Uterus (tissue), 4 donors: ENCODE measurements around the gene VSNL1. TPM values are rescaled to one million over a fixed set of nuclear protein-coding genes. Genes with fewer than 3 reads are reported as not detected.

Experiments
- DNase-seq, 2 donors: peaks; one replicate each; pipeline ENCODE4 v3.0.0-alpha.2; 2019 to 2020
- H3K27ac ChIP-seq, 2 donors: fragments of 200-600 bp; sonication (generic); 1 replicate in 1 of 2; 2 replicates in 1 of 2; pipeline ENCODE4 v1.5.1; 2016 to 2018
- H3K27me3 ChIP-seq, 2 donors: fragments of 200-600 bp; sonication (generic); one replicate each; pipeline ENCODE4 v1.5.1; 2018 to 2019; ENCODE audit warnings: control low read depth in 1 of 2
- H3K36me3 ChIP-seq, 2 donors: fragments of 200-600 bp; sonication (generic); one replicate each; pipeline ENCODE4 v1.5.1; 2019; ENCODE audit warnings: control low read depth in 1 of 2
- H3K4me1 ChIP-seq, 2 donors: fragments of 200-600 bp; sonication (generic); one replicate each; pipeline ENCODE4 v1.5.1; 2018 to 2019; ENCODE audit warnings: control low read depth in 1 of 2
- H3K4me3 ChIP-seq, 2 donors: fragments of 200-600 bp; sonication (generic); 1 replicate in 1 of 2; 2 replicates in 1 of 2; pipeline ENCODE4 v1.5.1; 2018 to 2019; ENCODE audit warnings: mild to moderate bottlenecking in 1 of 2
- H3K9me3 ChIP-seq, 2 donors: fragments of 200-600 bp; sonication (generic); one replicate each; pipeline ENCODE4 v1.5.1; 2019; ENCODE audit warnings: control low read depth in 1 of 2
- CTCF ChIP-seq, 4 experiments: fragments of 200-600 bp in 2 of 4; fragments of 450-650 bp in 2 of 4; sonication (generic) in 2 of 4; IDR thresholded peaks; one replicate each; pipeline ENCODE4 v1.5.1; 2016 to 2019; ENCODE audit warnings: antibody characterized with exemption in 4 of 4, mild to moderate bottlenecking in 2 of 4, moderate library complexity in 1 of 4
- POLR2A ChIP-seq, 2 donors: fragments of 450-650 bp; IDR thresholded peaks; one replicate each; pipeline ENCODE4 v1.6.1; 2016; ENCODE audit warnings: antibody characterized with exemption in 2 of 2, mild to moderate bottlenecking in 1 of 2, moderate library complexity in 1 of 2
- intact Hi-C: fragments of 100-400 bp; cut with DNase I; formaldehyde crosslinking; loops from one replicate; pipeline ENCODE4 v1.15.1; 2023; ENCODE audit warnings: low total_unique reads
- total RNA-seq, 4 donors: library from RNA; depleted of rRNA in 3 of 4; stranded (reverse); fragments of >200 nt in 3 of 4; gene quantifications; one replicate each; pipeline versions ENCODE4 v1.1.0 to v1.2.4, GENCODE V29; 2014 to 2023
- donor health status: DM: yes; HTN: yes; CAD: no.

VSNL1 gene
- total RNA-seq, 4 donors from 2014 or later = 0.29 to 1.8 (median 0.61) TPM; not detected in 1

- intact Hi-C loops = no loop called here
- H3K27ac ChIP-seq = no peak overlapping the region
- no peak overlapping the region for H3K4me3 ChIP-seq
- TF ChIP-seq POLR2A (IDR thresholded peaks at IDR 0.05) = no peak
- no peak for TF ChIP-seq CTCF (IDR thresholded peaks at IDR 0.05)
- DNase-seq = no peak
- no peaks in the 10 kb centered on the region for H3K27me3 ChIP-seq
- no peaks in the 10 kb centered on the region for H3K9me3 ChIP-seq
- H3K4me1 ChIP-seq = no peaks in the 10 kb centered on the region
- H3K36me3 ChIP-seq = no peaks in the 10 kb centered on the region
Measured at GRCh38 chr2:17604050-17604449, 63.6 kb downstream of the VSNL1 start.

GRCh38 chr2:17605696-17606095, 65.2 kb downstream of the VSNL1 start:
- DNase-seq = no peak

GRCh38 chr2:17606851-17607250, 66.4 kb downstream of the VSNL1 start:
- Histone ChIP-seq H3K36me3 (no peaks in the 10 kb centered on the region), H3K27me3 (no peaks in the 10 kb centered on the region), H3K4me1 (no peaks in the 10 kb centered on the region), H3K9me3 (no peaks in the 10 kb centered on the region), H3K27ac (no peak overlapping the region), H3K4me3 (no peak overlapping the region)
- DNase-seq = no peak
- intact Hi-C loops = no loop called here
- no peak for TF ChIP-seq CTCF (IDR thresholded peaks at IDR 0.05)

More at GRCh38 chr2:17605696-17606095, 65.2 kb downstream of the VSNL1 start:
- no peaks in the 10 kb centered on the region for H3K9me3 ChIP-seq
- no peak overlapping the region for H3K27ac ChIP-seq
- no peak for TF ChIP-seq CTCF (IDR thresholded peaks at IDR 0.05)
- no peak for TF ChIP-seq POLR2A (IDR thresholded peaks at IDR 0.05)
- H3K4me3 ChIP-seq = no peak overlapping the region
- H3K36me3 ChIP-seq = no peaks in the 10 kb centered on the region
- H3K4me1 ChIP-seq = no peaks in the 10 kb centered on the region
- intact Hi-C loops = no loop called here
- no peaks in the 10 kb centered on the region for H3K27me3 ChIP-seq

GRCh38 chr2:17607379-17607778, 66.9 kb downstream of the VSNL1 start:
- Histone ChIP-seq H3K4me3 (no peak overlapping the region), H3K27ac (no peak overlapping the region), H3K27me3 (no peaks in the 10 kb centered on the region), H3K9me3 (no peaks in the 10 kb centered on the region), H3K36me3 (no peaks in the 10 kb centered on the region), H3K4me1 (no peaks in the 10 kb centered on the region)
- intact Hi-C loops = no loop called here
- DNase-seq = no peak
- TF ChIP-seq CTCF (IDR thresholded peaks at IDR 0.05) (no peak), POLR2A (IDR thresholded peaks at IDR 0.05) (no peak)

- no peak for DNase-seq
- Histone ChIP-seq H3K27ac (no peak overlapping the region), H3K36me3 (no peaks in the 10 kb centered on the region), H3K9me3 (no peaks in the 10 kb centered on the region), H3K4me1 (no peaks in the 10 kb centered on the region), H3K4me3 (no peak overlapping the region), H3K27me3 (no peaks in the 10 kb centered on the region)
- TF ChIP-seq POLR2A (IDR thresholded peaks at IDR 0.05) (no peak), CTCF (IDR thresholded peaks at IDR 0.05) (no peak)
- intact Hi-C loops = no loop called here
Measured at GRCh38 chr2:17608251-17608650, 67.8 kb downstream of the VSNL1 start.
